Measurements from ENCODE around the gene SKIL.

Gene SKIL

DNA sequence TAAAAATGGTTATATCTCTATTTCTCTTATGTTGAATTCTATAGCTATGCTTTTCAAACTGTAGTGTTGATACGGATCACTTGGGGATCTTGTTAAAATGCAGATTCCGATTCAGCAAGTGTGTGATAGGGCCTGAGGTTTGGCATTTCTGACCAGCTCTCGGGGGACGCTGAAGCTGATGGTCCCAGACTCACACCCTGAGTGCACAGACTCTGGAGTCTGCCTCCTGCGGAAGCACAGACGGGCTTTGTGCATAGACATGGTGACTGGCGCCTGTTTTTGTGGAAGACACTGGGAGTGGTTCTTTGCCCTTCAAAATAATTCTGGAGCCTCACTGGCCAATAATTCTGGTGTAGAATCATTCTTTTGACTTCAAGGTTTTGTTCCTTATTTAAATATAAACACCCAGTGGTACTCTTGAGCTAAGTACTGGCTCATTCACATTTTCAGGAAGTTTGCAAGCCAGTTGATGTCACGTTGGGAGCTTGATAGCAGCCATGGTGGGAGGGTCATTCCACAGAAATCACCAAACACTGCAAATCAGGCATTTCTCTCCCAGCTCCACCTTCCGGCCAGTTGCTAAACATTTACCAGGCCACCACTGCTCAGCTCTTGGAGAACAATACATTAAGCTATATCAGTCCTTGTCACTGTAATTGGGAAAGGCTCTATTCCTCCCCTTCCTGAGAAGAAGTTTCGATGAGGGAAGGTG lies 80.3 kb downstream of the SKIL start:
- DNase-seq = no peak
- Histone ChIP-seq H3K36me3 (replicated peaks) (peaks cover 46% of the 10 kb centered on the region), H3K27ac (no peak overlapping the region), H3K4me3 (ENCODE audit: low read depth, low read length) (no peak overlapping the region), H3K27me3 (replicated peaks) (no peaks in the 10 kb centered on the region)
- TF ChIP-seq, protein P1, sequence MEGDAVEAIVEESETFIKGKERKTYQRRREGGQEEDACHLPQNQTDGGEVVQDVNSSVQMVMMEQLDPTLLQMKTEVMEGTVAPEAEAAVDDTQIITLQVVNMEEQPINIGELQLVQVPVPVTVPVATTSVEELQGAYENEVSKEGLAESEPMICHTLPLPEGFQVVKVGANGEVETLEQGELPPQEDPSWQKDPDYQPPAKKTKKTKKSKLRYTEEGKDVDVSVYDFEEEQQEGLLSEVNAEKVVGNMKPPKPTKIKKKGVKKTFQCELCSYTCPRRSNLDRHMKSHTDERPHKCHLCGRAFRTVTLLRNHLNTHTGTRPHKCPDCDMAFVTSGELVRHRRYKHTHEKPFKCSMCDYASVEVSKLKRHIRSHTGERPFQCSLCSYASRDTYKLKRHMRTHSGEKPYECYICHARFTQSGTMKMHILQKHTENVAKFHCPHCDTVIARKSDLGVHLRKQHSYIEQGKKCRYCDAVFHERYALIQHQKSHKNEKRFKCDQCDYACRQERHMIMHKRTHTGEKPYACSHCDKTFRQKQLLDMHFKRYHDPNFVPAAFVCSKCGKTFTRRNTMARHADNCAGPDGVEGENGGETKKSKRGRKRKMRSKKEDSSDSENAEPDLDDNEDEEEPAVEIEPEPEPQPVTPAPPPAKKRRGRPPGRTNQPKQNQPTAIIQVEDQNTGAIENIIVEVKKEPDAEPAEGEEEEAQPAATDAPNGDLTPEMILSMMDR (IDR thresholded peaks at IDR 0.05; ENCODE audit: low read depth, low read length, missing control alignments) = no peak
- in situ Hi-C loops (cut with HindIII; ENCODE audit: low pct_ligation_motif_present, low sequenced_read_pairs) = loop anchor here (25.0 kb wide), 1 partner anchor 374 kb away; no protein-coding TSS in a partner anchor

DNA sequence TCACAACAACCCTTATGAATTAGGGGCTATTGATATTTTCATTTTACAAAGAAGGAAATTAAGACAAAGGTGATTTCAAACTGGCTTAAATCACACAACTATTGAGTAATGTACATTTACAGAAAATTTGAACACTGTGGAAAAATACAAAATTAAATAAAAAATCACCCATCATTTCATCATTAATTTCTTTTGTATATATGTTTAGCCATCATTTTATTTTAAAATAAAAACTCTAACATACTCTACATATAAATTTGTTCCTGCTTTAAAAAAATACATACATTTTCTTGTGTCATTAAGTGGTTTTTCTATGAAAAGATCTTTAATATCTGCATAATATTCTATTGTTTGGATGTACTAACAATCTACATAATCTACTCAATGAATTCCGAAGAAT lies 81.3 kb downstream of the SKIL start:
- no peak overlapping the region for H3K4me3 ChIP-seq (ENCODE audit: low read depth, low read length)
- in situ Hi-C loops (cut with HindIII; ENCODE audit: low pct_ligation_motif_present, low sequenced_read_pairs) = loop anchor here (25.0 kb wide), 1 partner anchor 373 kb away; no protein-coding TSS in a partner anchor
- H3K27me3 ChIP-seq (replicated peaks) = no peaks in the 10 kb centered on the region
- TF ChIP-seq, protein P1 (IDR thresholded peaks at IDR 0.05; ENCODE audit: low read depth, low read length, missing control alignments) = no peak
- no peak for DNase-seq
- H3K27ac ChIP-seq = no peak overlapping the region
- peaks cover 40% of the 10 kb centered on the region for H3K36me3 ChIP-seq (replicated peaks)

DNA sequence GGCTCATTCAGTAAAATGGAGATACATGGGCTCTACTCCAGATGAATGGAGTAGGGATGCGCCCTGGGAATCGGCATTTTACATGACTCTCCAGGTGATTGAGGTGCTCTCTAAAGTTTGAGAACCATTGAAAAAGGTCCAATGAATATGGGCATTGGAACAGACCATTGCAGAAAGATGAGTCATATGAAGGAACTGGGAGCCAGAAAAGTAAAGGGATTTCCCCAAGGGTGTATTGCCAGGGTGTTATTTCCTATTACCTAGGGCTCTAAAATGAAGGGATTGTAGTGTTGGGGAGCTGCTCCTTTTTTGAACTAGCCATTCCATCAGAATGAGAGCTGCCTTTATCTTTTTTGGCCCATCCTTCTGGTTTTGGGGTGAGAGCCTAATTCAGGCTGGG lies 82.8 kb downstream of the SKIL start:
- no peak overlapping the region for H3K27ac ChIP-seq
- TF ChIP-seq, protein P1 (IDR thresholded peaks at IDR 0.05; ENCODE audit: low read depth, low read length, missing control alignments) = no peak
- H3K4me3 ChIP-seq (ENCODE audit: low read depth, low read length) = no peak overlapping the region
- H3K27me3 ChIP-seq (replicated peaks) = no peaks in the 10 kb centered on the region
- no peak for DNase-seq
- in situ Hi-C loops (cut with HindIII; ENCODE audit: low pct_ligation_motif_present, low sequenced_read_pairs) = loop anchor here (25.0 kb wide), 1 partner anchor 372 kb away; no protein-coding TSS in a partner anchor
- peaks cover 25% of the 10 kb centered on the region for H3K36me3 ChIP-seq (replicated peaks)

DNA sequence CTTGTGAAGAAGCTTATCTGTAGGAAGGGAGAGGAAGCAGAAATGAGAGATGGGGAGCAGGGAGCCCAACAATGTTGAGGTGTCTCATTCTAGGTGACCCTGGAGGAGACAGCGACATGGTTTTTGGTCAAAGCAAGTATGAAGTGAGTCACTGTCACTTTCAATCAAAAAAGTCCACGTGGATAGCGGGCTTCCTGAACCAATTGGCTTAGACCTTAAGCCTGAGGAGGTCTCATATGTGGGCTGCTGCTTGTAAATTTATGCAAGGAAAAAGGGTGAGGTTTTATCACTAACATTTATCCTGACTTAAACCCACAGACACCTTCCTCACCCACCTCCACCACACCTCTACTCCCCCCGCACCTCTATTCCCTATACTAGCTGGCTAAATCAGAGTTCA lies 83.9 kb downstream of the SKIL start:
- in situ Hi-C loops (cut with HindIII; ENCODE audit: low pct_ligation_motif_present, low sequenced_read_pairs) = loop anchor here (25.0 kb wide), 1 partner anchor 371 kb away; no protein-coding TSS in a partner anchor
- H3K27ac ChIP-seq = no peak overlapping the region
- H3K36me3 ChIP-seq (replicated peaks) = peaks cover 15% of the 10 kb centered on the region
- no peaks in the 10 kb centered on the region for H3K27me3 ChIP-seq (replicated peaks)
- DNase-seq = no peak
- H3K4me3 ChIP-seq (ENCODE audit: low read depth, low read length) = no peak overlapping the region
- TF ChIP-seq, protein P1 (IDR thresholded peaks at IDR 0.05; ENCODE audit: low read depth, low read length, missing control alignments) = no peak

DNA sequence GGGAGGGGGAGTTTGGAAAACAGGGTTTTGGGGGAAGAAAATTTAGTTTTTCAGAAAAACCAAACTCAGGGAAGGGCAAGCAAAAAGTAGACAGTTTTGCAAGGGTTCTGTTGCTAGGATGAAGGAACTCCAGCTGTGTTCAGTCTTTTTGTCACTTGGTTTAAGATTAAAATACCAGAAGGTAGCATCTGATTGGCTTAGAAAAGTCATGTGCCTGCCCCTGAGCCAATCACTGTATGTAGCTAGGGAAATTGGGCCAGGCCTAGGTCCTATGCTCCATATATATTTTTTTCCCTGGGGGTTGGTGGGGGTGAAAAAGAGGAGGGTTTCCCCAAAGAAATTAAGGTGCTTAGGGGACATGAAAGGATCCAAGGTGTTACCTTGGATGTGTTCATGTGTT lies 85.4 kb downstream of the SKIL start:
- Histone ChIP-seq H3K36me3 (replicated peaks) (peaks cover 5% of the 10 kb centered on the region), H3K27me3 (replicated peaks) (no peaks in the 10 kb centered on the region)
- DNase-seq = no peak

More for the DNA sequence above, 85.4 kb downstream of the SKIL start:
- in situ Hi-C loops (cut with HindIII; ENCODE audit: low pct_ligation_motif_present, low sequenced_read_pairs) = loop anchor here (25.0 kb wide), 1 partner anchor 369 kb away; no protein-coding TSS in a partner anchor
- Histone ChIP-seq H3K27ac (no peak overlapping the region), H3K4me3 (ENCODE audit: low read depth, low read length) (no peak overlapping the region)
- TF ChIP-seq, protein P1 (IDR thresholded peaks at IDR 0.05; ENCODE audit: low read depth, low read length, missing control alignments) = no peak
